ENCODE measurements around the gene CAPN8.

- TF ChIP-seq, protein P1, sequence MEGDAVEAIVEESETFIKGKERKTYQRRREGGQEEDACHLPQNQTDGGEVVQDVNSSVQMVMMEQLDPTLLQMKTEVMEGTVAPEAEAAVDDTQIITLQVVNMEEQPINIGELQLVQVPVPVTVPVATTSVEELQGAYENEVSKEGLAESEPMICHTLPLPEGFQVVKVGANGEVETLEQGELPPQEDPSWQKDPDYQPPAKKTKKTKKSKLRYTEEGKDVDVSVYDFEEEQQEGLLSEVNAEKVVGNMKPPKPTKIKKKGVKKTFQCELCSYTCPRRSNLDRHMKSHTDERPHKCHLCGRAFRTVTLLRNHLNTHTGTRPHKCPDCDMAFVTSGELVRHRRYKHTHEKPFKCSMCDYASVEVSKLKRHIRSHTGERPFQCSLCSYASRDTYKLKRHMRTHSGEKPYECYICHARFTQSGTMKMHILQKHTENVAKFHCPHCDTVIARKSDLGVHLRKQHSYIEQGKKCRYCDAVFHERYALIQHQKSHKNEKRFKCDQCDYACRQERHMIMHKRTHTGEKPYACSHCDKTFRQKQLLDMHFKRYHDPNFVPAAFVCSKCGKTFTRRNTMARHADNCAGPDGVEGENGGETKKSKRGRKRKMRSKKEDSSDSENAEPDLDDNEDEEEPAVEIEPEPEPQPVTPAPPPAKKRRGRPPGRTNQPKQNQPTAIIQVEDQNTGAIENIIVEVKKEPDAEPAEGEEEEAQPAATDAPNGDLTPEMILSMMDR (IDR thresholded peaks at IDR 0.05; ENCODE audit: insufficient read depth, low read depth, low read length) = no peak
- no peak for TF ChIP-seq EZH2 (IDR thresholded peaks at IDR 0.05; ENCODE audit: insufficient read depth, low read length)
Observed at GRCh38 chr1:223651291-223651991, 14.1 kb downstream of the CAPN8 start.
